ENCODE results near the gene C16orf96. TPM values are rescaled to one million over a fixed set of nuclear protein-coding genes. Genes with fewer than 3 reads are reported as not detected.

C16orf96 gene
- total and polyA plus RNA-seq, 2 of the 8 experiments (the other 6 are each of a cell fraction or from before 2014, with no cell fraction given) = 1.0 to 1.3 TPM

- no peak overlapping the region for H4K5ac ChIP-seq (ENCODE audit: insufficient read length, low read depth, low read length)
- H3K27ac ChIP-seq (ENCODE audit: low read depth, low read length) = no peak overlapping the region
- peaks cover 5% of the 10 kb centered on the region for H3K79me1 ChIP-seq (ENCODE audit: low read depth, low read length)
- H2BK15ac ChIP-seq (ENCODE audit: low read length) = no peak overlapping the region
- no peak overlapping the region for H3K18ac ChIP-seq (ENCODE audit: extremely low read depth, low read length)
- H3K4ac ChIP-seq (replicated peaks; ENCODE audit: insufficient read length, low read depth, low read length) = no peak overlapping the region
- H2BK12ac ChIP-seq (ENCODE audit: low read depth, low read length) = no peak overlapping the region; the same call in 1 of the 2 replicates
- no peak overlapping the region for H4K8ac ChIP-seq (ENCODE audit: extremely low read depth, insufficient read depth, low read length)
- no peak overlapping the region for H3K14ac ChIP-seq (ENCODE audit: insufficient read length)
- H2AK5ac ChIP-seq (ENCODE audit: low read depth, low read length) = no peak overlapping the region
- H3K9me3 ChIP-seq (ENCODE audit: insufficient read depth in 2 of 2, low read depth in 1 of 2, low read length in 1 of 2) = no peaks in the 10 kb centered on the region
- H3K36me3 ChIP-seq (ENCODE audit: control insufficient read depth in 2 of 4, insufficient read depth in 4 of 4, low read length in 3 of 4) = no peaks in the 10 kb centered on the region
- H3K56ac ChIP-seq (replicated peaks; ENCODE audit: insufficient read length, low read depth, low read length) = no peak overlapping the region
- H3K4me3 ChIP-seq (ENCODE audit: extremely low read depth in 1 of 4, insufficient read depth in 2 of 4, low read depth in 3 of 4, low read length in 4 of 4) = no peak overlapping the region
- H3K23me2 ChIP-seq (ENCODE audit: low read depth, low read length) = no peaks in the 10 kb centered on the region
- H2AFZ ChIP-seq (ENCODE audit: low read length) = no peak overlapping the region
- no peak overlapping the region for H2BK20ac ChIP-seq (ENCODE audit: low read length)
- H4K20me1 ChIP-seq (replicated peaks in 1 of 2; ENCODE audit: control insufficient read depth in 1 of 2, insufficient read depth in 2 of 2, low read length in 2 of 2) = peaks cover 4 to 13% of the 10 kb centered on the region in 2 experiments
- POLR2A ChIA-PET (ENCODE audit: partially characterized antibody) = interaction anchor here (0.9 kb wide), 1 partner anchor 15 kb away, joined by 4 read pairs; no protein-coding TSS in a partner anchor
- FAIRE-seq (no peak), DNase-seq (ENCODE audit: low read depth in 1 of 2, low spot score in 2 of 2) (no peak)
- no peak overlapping the region for H3K9ac ChIP-seq (replicated peaks in 1 of 4; ENCODE audit: extremely low read depth in 1 of 4, low read depth in 3 of 4, low read length in 3 of 4)
- WGBS, 2 experiments (ENCODE audit: extremely low coverage in 1 of 2, insufficient coverage in 1 of 2, insufficient read length in 1 of 2, insufficient replicate concordance in 2 of 2, low coverage in 1 of 2, low lambda C conversion rate in 2 of 2, missing lambda C conversion rate in 1 of 2) = 89% methylated on average over 7 of the region's 7 CpGs; no CpG with 5 or more reads in 1 of the 2 experiments
- no peaks in the 10 kb centered on the region for H3K27me3 ChIP-seq (replicated peaks in 1 of 4; ENCODE audit: control insufficient read depth in 3 of 4, extremely low read depth in 1 of 4, insufficient read depth in 3 of 4, low read length in 3 of 4)
- CTCF ChIA-PET (ENCODE audit: partially characterized antibody) = interaction anchor here (0.9 to 35.4 kb wide), 7 partner anchors 12 to 143 kb away, joined by 3 to 968 read pairs (median 5); partner anchors contain the start of genes C16orf96 and CDIP1
- H3K79me2 ChIP-seq (ENCODE audit: control insufficient read depth in 1 of 2, insufficient read depth in 2 of 2, low read length in 2 of 2) = peaks cover 3 to 6% of the 10 kb centered on the region in 2 experiments; a peak in 1 of 4 replicates
- no peak overlapping the region for H3K4me2 ChIP-seq (ENCODE audit: insufficient read depth in 1 of 2, low read depth in 2 of 2, low read length in 2 of 2)
- H4K91ac ChIP-seq (replicated peaks; ENCODE audit: insufficient read length, low read length) = no peak overlapping the region
- no peak overlapping the region for H2BK120ac ChIP-seq (replicated peaks; ENCODE audit: low read depth, low read length)
- no peak overlapping the region for H3K23ac ChIP-seq (ENCODE audit: insufficient read length)
- 0 out of 2 replicates have a peak overlapping the region, but pooled peaks have one; percentile 6 for H2BK5ac ChIP-seq (ENCODE audit: low read depth, low read length)
- peaks cover 0 to 19% (median 16%) of the 10 kb centered on the region in 4 experiments; a peak in 6 of 7 replicates for H3K4me1 ChIP-seq (replicated peaks in 1 of 4; ENCODE audit: control insufficient read depth in 3 of 4, insufficient read depth in 4 of 4, low read length in 3 of 4)
- TF ChIP-seq TCF12 (IDR thresholded peaks at IDR 0.05; ENCODE audit: low read depth, low read length) = no peak
Measured at GRCh38 chr16:4520913-4521312, 35.2 kb upstream of the C16orf96 start.

Data from H1 (cell line).